GM12878 (cell line): ENCODE measurements around the gene PSMB3. TPM values are rescaled to one million over a fixed set of nuclear protein-coding genes. Genes with fewer than 3 reads are reported as not detected.

Experiments used
- ATAC-seq: fragments of 200-7000 bp; cut with Tn5 transposase; 3 replicates; pipeline ENCODE4 v1.9.1; 2020; ENCODE audit warnings: mild to moderate bottlenecking, moderate library complexity
- BruUV-seq: library from RNA; stranded (reverse); fragments of 400-500 nt; replicated peaks from 2 replicates; lab custom pipeline; 2021; lab: Mats Ljungman, UMichigan
- CTCF ChIA-PET: fragments of 300-600 bp; sonication (Branson Sonifier 250); formaldehyde crosslinking; extraction: SDS; loops from one replicate; lab custom pipeline; 2021; ENCODE audit warnings: inconsistent platforms; lab: Yijun Ruan, JAX
- POLR2A ChIA-PET: fragments of 350-600 bp; formaldehyde crosslinking; extraction: SDS; loops from one replicate; lab custom pipeline; 2021; ENCODE audit warnings: inconsistent platforms; lab: Charles Lee
- RAD21 ChIA-PET: fragments of 300-600 bp; sonication (Branson Sonifier 250); formaldehyde crosslinking; loops from one replicate; lab custom pipeline; 2023; ENCODE audit warnings: antibody characterized with exemption; ENCODE audit not compliant: unreplicated experiment; lab: Charles Lee
- SMC1A ChIA-PET: fragments of 300-600 bp; sonication (Branson Sonifier 250); formaldehyde crosslinking; loops from one replicate; lab custom pipeline; 2023; ENCODE audit not compliant: unreplicated experiment, uncharacterized antibody; lab: Charles Lee
- DNase-seq: peaks from one replicate; pipeline ENCODE4 v3.0.0-alpha.2; 2011; ENCODE audit warnings: low read depth, low spot score
- FAIRE-seq: peaks from 3 replicates; lab custom pipeline; 2011; peaks lifted over from hg19 to GRCh38; lab: Jason Lieb, UNC
- H2AFZ ChIP-seq: 2 replicates; pipeline ENCODE4 v1.6.0; 2011; ENCODE audit warnings: low read depth, low read length, control low read depth; ENCODE audit not compliant: control insufficient read depth
- H3K27ac ChIP-seq: 2 replicates; pipeline ENCODE4 v1.5.1; 2011; ENCODE audit warnings: control low read depth; ENCODE audit not compliant: control insufficient read depth, insufficient read depth
- H3K27me3 ChIP-seq, 2 experiments: replicated peaks in 1 of 2; 2 replicates each; pipeline versions ENCODE4 v1.6.0 to v1.6.1; 2011; ENCODE audit warnings: low read length in 1 of 2; ENCODE audit not compliant: control insufficient read depth in 2 of 2, insufficient read depth in 2 of 2
- H3K36me3 ChIP-seq, 2 experiments: 2 replicates each; pipeline ENCODE4 v1.5.1; 2011; ENCODE audit warnings: low read length in 1 of 2; ENCODE audit not compliant: control insufficient read depth in 2 of 2, insufficient read depth in 2 of 2
- H3K4me1 ChIP-seq: 2 replicates; pipeline ENCODE4 v1.6.1; 2011; ENCODE audit warnings: mild to moderate bottlenecking, low read length, moderate library complexity, mixed read lengths; ENCODE audit not compliant: control insufficient read depth, insufficient read depth
- H3K4me2 ChIP-seq: 2 replicates; pipeline ENCODE4 v1.6.0; 2011; ENCODE audit warnings: control low read depth; ENCODE audit not compliant: control insufficient read depth, insufficient read depth
- H3K4me3 ChIP-seq: fragments of 200-600 bp; sonication (generic); 2 replicates; pipeline ENCODE4 v1.5.1; 2016
- H3K79me2 ChIP-seq: 2 replicates; pipeline ENCODE4 v1.6.0; 2011; ENCODE audit warnings: low read length; ENCODE audit not compliant: control insufficient read depth, insufficient read depth
- H3K9ac ChIP-seq: 2 replicates; pipeline ENCODE4 v1.8.0; 2011; ENCODE audit warnings: low read length, control low read depth, mixed read lengths; ENCODE audit not compliant: control insufficient read depth, insufficient read depth
- H3K9me3 ChIP-seq: replicated peaks from 3 replicates; pipeline ENCODE4 v1.5.1; 2011; ENCODE audit warnings: mild to moderate bottlenecking, low read length; ENCODE audit not compliant: control insufficient read depth, insufficient read depth
- H4K20me1 ChIP-seq: 2 replicates; pipeline ENCODE4 v1.6.0; 2011; ENCODE audit not compliant: control insufficient read depth, insufficient read depth
- BMI1 ChIP-seq: fragments of 450-650 bp; IDR thresholded peaks from 2 replicates; pipeline ENCODE4 v1.6.1; 2016; ENCODE audit warnings: mild to moderate bottlenecking, moderate library complexity, borderline replicate concordance
- CHD4 ChIP-seq: fragments of 200-600 bp; sonication (generic); IDR thresholded peaks from 2 replicates; pipeline ENCODE4 v1.6.1; 2016; ENCODE audit warnings: mild to moderate bottlenecking
- EED ChIP-seq: sonication (generic); IDR thresholded peaks from 2 replicates; pipeline ENCODE4 v1.6.1; 2016; ENCODE audit warnings: antibody characterized with exemption, low read depth
- ETV6 ChIP-seq, 2 experiments: fragments of 450-650 bp in 1 of 2; IDR thresholded peaks in 1 of 2; conservative IDR thresholded peaks in 1 of 2; 2 replicates each; pipeline ENCODE4 v1.6.1; 2014; ENCODE audit warnings: antibody characterized with exemption in 1 of 2, borderline replicate concordance in 1 of 2, low read depth in 1 of 2, mild to moderate bottlenecking in 1 of 2, moderate library complexity in 1 of 2
- IKZF1 ChIP-seq: fragments of 450-650 bp; conservative IDR thresholded peaks from 2 replicates; pipeline ENCODE4 v1.6.1; 2017; ENCODE audit warnings: antibody characterized with exemption, mild to moderate bottlenecking
- KAT2A ChIP-seq: conservative IDR thresholded peaks from 2 replicates; pipeline ENCODE4 v1.6.1; 2011; ENCODE audit warnings: low read depth, low read length; ENCODE audit not compliant: control insufficient read depth
- KDM1A ChIP-seq: fragments of 200-600 bp; sonication (generic); IDR thresholded peaks from 2 replicates; pipeline ENCODE4 v1.6.1; 2016; ENCODE audit warnings: borderline replicate concordance
- MLLT1 ChIP-seq: fragments of 450-650 bp; IDR thresholded peaks from 2 replicates; pipeline ENCODE4 v1.6.1; 2016; ENCODE audit warnings: mild to moderate bottlenecking
- NR2F1 ChIP-seq: fragments of 450-650 bp; conservative IDR thresholded peaks from 2 replicates; pipeline ENCODE4 v1.6.1; 2017; ENCODE audit warnings: mild to moderate bottlenecking
- PAX5 ChIP-seq: IDR thresholded peaks from 2 replicates; pipeline ENCODE4 v1.6.1; 2011; ENCODE audit warnings: low read depth, low read length, borderline replicate concordance
- POLR2AphosphoS5 ChIP-seq: IDR thresholded peaks from 2 replicates; pipeline ENCODE4 v1.6.1; 2011; ENCODE audit warnings: mild to moderate bottlenecking, low read length, inconsistent platforms
- RAD51 ChIP-seq: fragments of 450-650 bp; IDR thresholded peaks from 2 replicates; pipeline ENCODE4 v1.6.1; 2016; ENCODE audit warnings: moderate library complexity, mild to moderate bottlenecking, inconsistent platforms
- SIN3A ChIP-seq: IDR thresholded peaks from 2 replicates; pipeline ENCODE4 v1.6.1; 2012; ENCODE audit warnings: low read depth, low read length, improper control_type of control experiment
- SKIL ChIP-seq: fragments of 450-650 bp; IDR thresholded peaks from 2 replicates; pipeline ENCODE4 v1.6.1; 2017; ENCODE audit warnings: mild to moderate bottlenecking, low read depth, inconsistent platforms; ENCODE audit not compliant: poor library complexity, severe bottlenecking
- SREBF1 ChIP-seq: IDR thresholded peaks from 2 replicates; pipeline ENCODE4 v1.6.1; 2012; ENCODE audit warnings: mild to moderate bottlenecking, low read length
- YBX1 ChIP-seq: fragments of 450-650 bp; IDR thresholded peaks from 2 replicates; pipeline ENCODE4 v1.6.1; 2016; ENCODE audit warnings: antibody characterized with exemption
- YY1 ChIP-seq: IDR thresholded peaks from 2 replicates; pipeline ENCODE4 v1.6.1; 2011; ENCODE audit warnings: low read depth, mild to moderate bottlenecking, low read length
- ZBTB11 ChIP-seq: fragments of 450-650 bp; formaldehyde crosslinking; IDR thresholded peaks from 2 replicates; pipeline ENCODE4 v1.5.0; 2022; ENCODE audit warnings: mild to moderate bottlenecking, missing genetic modification characterization
- WGBS: methylation state at CpG from one replicate; pipeline ENCODE4 v1.1.6; 2016; ENCODE audit warnings: low lambda C conversion rate; ENCODE audit not compliant: insufficient replicate concordance, insufficient coverage; ENCODE audit errors: missing lambda C conversion rate; 5-methylcytosine and 5-hydroxymethylcytosine counted together
- in situ Hi-C: fragments of 300-500 bp; cut with MboI; formaldehyde crosslinking; loops from 9 replicates; pipeline ENCODE4 v1.14.3; 2018; ENCODE audit warnings: mixed read lengths
- intact Hi-C: fragments of 100-400 bp; cut with micrococcal nuclease; formaldehyde crosslinking; loops from one replicate; pipeline ENCODE4 v1.14.2; 2022; ENCODE audit not compliant: unreplicated experiment
- polyA plus RNA-seq, 11 experiments: library from polyadenylated mRNA; depleted of rRNA in 4 of 11; unstranded in 6 of 11; stranded (reverse) in 5 of 11; fragments of >200 nt; fragmentation: Nextera tagmentation in 4 of 11; fragmentation: Illumina TruSeq in 1 of 11; extraction: Ambion mirVana in 4 of 11; extraction: Trizol in 1 of 11; gene quantifications; 1 replicate in 1 of 11; 2 replicates in 10 of 11; pipeline versions ENCODE4 v1.2.1 to v1.2.3, GENCODE V29; 2011 to 2016; ENCODE audit warnings: inconsistent platforms in 2 of 11, missing spikeins in 2 of 11, low read depth in 1 of 11
- total RNA-seq, 4 experiments: library from RNA; depleted of rRNA in 3 of 4; stranded (reverse); fragments of >200 nt in 3 of 4; fragmentation: Illumina TruSeq in 1 of 4; extraction: Trizol in 1 of 4; gene quantifications; 2 replicates each; pipeline versions ENCODE4 v1.2.1 to v1.2.3, GENCODE V29; 2013 to 2021

Gene PSMB3
- total and polyA plus RNA-seq, 10 of the 15 experiments (the other 5 are each of a cell fraction or from before 2014, with no cell fraction given) = 300 to 2,130 (median 490) TPM

GRCh38 chr17:38721802-38722201 lies 30.7 kb upstream of the PSMB3 start (continued):
- no peak for TF ChIP-seq POLR2AphosphoS5
- no peak for TF ChIP-seq KAT2A
- no peak for TF ChIP-seq ETV6 (conservative IDR thresholded peaks at IDR 0.05 in 1 of 2, IDR thresholded peaks at IDR 0.05 in 1 of 2; ENCODE audit: borderline replicate concordance in 1 of 2, low read depth in 1 of 2)
- TF ChIP-seq EED = no peak
- no peak for TF ChIP-seq PAX5
- no peak for TF ChIP-seq YY1
- no peak for TF ChIP-seq BMI1
- no peak for TF ChIP-seq MLLT1
- TF ChIP-seq YBX1 = no peak

GRCh38 chr17:38724337-38724988 lies 28.1 kb upstream of the PSMB3 start:
- RAD21 ChIA-PET = no interaction called here
- Histone ChIP-seq H3K4me1 (peaks cover 25% of the 10 kb centered on the region), H2AFZ (no peak overlapping the region), H3K79me2 (no peaks in the 10 kb centered on the region), H3K27me3 (no peaks in the 10 kb centered on the region), H4K20me1 (no peaks in the 10 kb centered on the region), H3K4me2 (no peak overlapping the region), H3K9ac (no peak overlapping the region), H3K36me3 (peaks cover 3 to 5% of the 10 kb centered on the region in 2 experiments; a peak in 2 of 4 replicates), H3K4me3 (no peak overlapping the region), H3K9me3 (no peaks in the 10 kb centered on the region; the same call in 2 of the 3 replicates), H3K27ac (no peak overlapping the region)
- in situ Hi-C loops = no loop called here
- POLR2A ChIA-PET = no interaction called here
- DNase-seq (no peak), FAIRE-seq (no peak), ATAC-seq (no peak)
- SMC1A ChIA-PET = no interaction called here
- intact Hi-C loops = no loop called here
- BruUV-seq = no TSS peak
- CTCF ChIA-PET = no interaction called here
- 83% methylated on average over 16 of the region's 16 CpGs for WGBS
- TF ChIP-seq SREBF1 (no peak), CHD4 (no peak), IKZF1 (no peak), KDM1A (no peak), ZBTB11 (CRISPR knock-in tag) (no peak), SIN3A (no peak), SKIL (no peak), RAD51 (no peak), NR2F1 (no peak)
